CMK (cell line): Measurements from ENCODE around the gene CCDC51.
"Not testable (repeated sequence)": the region's sequence is repeated elsewhere in the genome, so short reads cannot be mapped to it uniquely, and the experiment has no call there.

ENCODE experiments used
- DNase-seq: peaks from one replicate; pipeline ENCODE4 v3.0.0-alpha.2; 2010; ENCODE audit warnings: low read depth

Gene CCDC51

DNA sequence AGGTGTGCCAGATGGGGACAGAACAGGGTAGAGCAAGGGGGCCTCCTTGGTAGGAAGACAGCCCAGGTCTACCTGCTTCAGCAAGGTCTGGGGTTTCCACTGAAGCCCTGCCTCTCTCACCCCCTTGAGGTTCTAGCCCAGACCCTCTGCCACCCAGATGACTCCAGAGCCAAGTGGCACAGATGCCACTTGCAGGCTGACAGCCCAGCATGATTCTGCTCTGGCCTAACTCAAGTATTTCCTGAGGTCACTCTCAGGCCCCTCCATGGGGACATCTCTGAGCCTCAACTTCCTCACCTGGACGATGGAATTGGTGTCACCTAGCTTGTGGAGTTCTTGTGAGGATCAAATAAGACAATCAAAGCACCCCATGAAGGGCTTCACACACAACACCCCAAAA is 33.9 kb downstream of the CCDC51 start:
- no peak for DNase-seq

DNA sequence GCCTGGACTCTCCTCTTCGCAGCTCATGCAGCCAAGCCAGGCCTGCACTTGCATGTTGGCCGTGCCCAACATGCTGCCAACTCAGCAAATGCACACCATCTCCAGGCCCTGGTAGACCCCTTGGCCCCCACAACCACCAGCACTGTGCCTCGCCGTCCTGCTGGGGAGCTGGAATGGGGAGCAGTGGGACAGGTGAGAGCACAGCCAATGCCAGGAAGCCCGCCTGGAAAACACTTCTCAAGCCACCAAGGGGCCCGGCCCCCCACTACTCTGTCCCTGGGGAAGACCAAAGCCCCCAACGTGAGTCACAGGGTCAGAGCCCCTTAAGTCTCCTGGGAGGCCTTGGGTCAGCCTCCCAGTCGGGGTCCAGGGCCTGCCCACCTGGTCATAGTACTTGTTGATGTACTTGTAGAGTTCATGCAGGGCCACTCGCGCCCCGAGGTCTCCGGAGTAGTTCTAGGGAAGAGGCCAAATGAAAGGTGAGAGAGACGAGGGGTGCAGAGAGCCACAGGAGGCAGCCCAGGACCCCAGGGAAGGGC is 34.5 kb downstream of the CCDC51 start:
- no peak for DNase-seq

DNA sequence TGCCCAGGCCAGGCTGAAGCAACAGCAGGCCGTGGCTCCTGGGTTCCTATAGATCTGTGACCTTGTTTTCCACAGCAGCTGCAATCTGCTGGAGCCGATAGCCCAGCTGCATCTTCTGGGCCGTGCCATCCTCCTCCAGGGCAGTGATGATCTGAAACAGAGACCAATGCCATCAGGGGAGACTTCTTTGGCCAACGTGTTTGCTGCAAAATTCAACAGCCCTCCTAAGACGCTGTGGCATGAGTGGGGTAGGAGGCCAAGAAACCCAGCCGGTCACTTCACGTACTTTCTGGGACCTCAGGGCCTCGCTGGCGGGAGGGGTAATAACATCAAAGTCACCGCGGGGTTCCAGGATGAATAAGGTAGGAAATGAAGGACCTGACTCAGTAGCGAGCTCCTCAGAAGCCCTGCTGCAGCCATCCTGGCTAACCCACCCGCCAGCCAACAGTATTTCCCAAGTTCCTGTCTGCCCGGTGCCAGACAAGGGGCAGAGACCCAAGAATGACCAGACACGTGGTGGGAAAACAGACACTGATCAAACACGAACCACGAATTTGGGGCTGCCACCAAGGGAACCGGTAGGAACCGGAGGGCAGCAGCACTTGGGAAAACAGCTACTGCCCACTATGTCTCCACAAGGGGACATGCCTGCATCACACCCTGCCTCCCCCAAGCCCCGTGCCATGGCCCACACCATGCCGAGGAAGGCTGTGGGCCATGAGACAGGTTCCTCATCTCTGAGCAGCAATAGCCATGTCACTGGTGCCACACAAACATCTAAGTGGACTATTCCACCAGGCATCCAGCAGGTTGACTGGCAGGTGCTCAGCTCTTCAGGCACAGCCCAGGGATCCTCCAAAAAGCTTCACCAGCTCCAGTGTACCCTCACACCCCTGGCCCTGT is 35.2 kb downstream of the CCDC51 start:
- no peak for DNase-seq

DNA sequence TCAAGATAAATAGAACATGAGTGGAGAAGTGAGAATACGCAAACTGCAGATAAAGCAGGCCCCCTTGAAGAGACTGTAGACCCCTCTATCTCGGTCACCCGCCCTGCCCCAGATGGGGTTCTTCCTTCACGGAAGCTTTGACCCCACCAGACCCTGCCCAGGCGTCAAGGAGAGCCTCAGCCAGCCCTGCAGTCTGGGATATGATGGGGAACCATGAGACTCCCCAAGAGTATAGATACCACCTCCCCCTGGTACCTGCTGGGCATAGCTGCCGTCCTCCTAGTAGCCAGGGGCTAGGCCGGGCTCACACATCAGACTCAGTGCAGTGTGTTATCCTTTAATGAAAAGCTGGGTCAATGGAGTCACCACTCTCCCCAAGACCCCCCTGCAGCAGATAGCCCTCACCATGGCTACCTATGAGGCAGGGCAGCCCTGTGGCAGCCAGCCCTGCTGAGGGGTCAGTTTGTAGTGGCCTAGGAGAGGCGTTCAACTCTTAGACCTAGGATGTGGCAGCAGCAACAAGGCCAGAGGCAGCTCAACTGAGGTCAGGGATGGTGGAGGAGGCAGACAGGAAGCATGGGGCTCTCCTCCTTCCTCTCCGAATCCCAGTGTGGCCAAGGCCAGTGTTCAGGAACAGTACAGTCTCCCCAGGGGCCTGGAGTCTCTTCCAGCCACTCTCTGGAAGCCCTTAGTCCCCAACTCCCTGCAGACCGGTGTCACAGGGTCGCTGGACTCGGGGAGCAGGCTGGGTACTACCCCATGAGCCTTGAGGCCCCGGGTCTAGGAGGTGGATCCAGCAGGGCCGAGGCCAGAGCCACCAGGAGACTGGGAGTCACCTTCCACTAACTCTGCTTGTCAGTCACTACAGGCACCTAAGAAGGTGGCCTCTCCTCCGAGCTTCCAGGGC is 36.1 kb downstream of the CCDC51 start:
- no peak for DNase-seq

DNA sequence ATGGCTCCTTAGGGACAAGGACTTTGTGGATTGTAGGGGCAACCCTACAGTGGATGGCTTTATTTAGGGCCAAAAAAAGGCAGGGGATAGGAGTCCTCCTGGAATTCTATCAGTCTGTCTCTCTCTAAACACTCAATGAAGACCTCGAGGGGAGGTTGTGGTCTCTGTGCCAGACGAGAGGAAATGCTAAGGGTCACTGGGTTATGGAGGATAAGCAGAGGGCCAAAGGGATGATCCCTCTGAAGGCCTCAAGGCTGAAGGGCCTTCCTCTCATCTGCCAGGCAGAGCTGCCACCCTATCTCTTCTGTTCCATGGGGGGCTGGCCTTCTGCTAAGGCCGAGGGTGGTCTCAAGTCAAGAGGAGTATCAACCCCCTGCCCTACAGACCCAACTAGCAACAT is 37.0 kb downstream of the CCDC51 start:
- no peak for DNase-seq

DNA sequence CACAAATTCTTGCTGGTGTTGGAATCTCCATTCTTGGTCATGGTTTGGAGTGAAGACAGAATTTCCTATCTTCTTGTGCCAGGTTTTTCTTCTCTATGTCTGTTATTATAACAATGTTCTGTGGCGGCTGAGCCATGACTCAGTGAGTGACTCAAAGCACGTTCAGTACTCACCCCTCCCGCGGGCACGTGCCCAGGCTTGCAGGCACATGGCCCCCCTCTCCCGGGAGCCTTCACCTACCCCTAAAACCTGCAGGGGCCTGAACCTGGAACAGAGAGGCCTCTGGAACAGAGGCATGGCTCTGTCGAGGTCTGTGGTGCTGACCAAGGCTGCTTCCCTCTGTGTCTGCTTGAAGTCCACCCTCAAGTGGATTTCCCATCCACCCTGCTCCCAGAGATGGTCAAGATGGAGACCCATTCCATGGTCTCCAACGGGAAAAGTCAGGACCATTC is 37.6 kb downstream of the CCDC51 start:
- DNase-seq: no peak

DNA sequence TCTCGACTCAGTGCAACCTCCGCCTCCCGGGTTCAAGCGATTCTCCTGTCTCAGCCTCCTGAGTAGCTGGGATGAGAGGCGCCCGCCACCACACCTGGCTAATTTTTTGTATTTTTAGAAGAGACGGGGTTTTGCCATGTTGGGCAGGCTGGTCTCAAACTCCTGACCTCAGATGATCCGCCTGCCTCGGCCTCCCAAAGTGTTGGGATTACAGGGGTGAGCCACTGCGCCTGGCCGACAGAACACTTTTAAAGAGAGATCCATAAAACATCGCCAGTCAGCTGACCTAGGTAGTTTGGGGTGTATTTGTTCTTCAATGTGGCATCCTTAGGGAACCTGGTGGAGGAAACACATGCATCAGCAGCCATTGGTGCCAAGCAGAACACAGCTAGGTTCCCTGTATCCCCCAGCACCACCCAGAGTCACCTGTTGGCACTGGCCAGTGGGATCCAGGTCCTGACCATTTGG is 38.5 kb downstream of the CCDC51 start:
- DNase-seq: not testable (repeated sequence)

DNA sequence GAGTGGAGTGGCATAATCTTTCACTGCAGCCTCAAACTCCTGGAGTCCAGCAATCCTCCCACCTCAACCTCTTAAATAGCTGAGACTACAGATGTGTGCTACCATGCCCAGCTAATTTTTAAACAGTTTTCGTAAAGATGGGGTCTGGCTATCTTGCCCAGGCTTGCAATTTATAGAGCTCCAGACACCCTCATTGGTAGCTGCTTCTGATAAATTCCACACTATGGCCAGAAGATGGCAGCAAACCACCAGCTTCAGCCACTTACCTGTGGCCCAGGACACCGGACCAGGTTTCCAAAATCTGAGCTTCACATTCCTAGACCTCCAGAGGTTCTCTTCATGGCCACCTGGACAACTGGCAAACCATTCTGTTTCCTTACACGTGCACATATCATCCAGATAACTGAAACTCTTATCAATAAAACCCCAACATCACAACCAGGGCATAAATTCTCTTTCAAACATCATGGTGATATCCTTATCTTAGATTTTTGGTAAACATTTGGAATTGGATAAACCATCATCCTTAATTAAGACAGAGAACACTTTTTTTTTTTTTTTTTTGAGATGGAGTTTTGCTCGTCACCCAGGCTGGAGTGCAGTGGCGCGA is 39.0 kb downstream of the CCDC51 start:
- DNase-seq: peak; percentile 25

DNA sequence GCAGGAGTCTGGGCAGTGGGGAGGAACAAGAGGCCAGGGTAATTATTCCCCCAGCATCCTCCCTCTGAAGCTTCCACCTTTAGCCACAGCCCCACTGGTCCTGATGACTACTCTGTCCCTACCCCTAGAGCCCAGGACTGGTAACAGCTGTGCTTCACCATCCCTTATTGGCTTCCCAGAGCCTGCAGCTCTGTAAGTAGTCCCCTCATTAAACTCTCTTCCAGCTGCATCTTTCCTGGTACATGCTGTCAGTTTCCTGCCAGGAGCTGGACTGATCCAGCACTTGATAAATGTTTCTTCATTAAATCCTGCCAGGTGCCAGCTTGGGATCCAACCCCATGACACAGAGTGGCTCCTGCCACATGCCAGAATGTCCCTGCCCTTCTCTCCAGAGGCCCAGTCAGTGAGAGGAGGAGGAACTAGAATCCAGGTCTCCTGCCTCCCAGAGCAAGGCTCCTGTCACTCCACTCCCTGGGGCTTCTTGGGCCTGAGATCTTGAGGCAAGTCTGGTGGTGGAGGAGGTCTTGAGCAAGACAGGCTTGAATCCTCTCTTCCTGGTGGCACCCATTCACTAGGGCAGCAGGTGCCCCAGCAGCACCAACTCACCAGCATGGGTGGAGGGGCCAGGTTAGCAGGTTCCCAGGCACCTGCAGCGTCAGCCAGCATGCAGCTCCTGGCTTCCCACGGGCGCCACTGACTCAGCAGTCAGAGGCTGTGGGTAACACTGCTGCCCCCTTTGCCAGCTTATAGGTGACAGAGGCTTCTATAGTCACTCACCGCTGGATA is 40.3 kb downstream of the CCDC51 start:
- no peak for DNase-seq

DNA sequence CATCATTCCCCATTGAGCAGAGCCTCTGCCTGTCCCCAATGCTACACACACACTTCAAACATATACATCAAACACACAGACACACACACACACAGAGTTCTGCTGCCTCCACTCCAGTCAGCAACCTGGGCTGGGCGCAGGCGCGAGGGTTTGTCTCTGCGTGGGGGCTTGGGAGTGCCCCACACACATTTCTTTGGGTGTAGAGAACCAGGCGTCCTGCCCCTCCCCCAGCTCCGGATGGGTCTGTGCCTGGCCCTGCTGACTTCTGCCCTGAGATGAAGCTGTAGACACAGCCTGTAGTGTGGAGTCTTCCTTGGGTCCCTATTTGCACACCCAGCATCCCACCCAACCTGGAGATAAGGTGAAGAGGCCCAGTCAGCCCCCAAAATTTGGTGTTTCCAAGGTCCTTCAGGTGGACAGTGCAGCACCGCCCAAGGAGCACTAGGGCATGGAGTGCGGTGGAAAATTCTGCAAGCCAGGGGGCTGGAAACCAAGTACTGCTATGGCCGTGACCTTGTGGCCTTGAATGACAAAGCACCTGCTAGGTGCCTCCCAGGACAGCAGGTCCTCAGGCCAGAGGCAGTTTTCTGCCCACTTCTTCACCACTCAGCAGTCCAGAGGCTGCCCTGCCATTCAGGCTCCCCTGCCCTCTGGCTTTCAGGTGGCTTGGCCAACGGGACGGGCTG is 41.1 kb downstream of the CCDC51 start:
- DNase-seq: no peak

DNA sequence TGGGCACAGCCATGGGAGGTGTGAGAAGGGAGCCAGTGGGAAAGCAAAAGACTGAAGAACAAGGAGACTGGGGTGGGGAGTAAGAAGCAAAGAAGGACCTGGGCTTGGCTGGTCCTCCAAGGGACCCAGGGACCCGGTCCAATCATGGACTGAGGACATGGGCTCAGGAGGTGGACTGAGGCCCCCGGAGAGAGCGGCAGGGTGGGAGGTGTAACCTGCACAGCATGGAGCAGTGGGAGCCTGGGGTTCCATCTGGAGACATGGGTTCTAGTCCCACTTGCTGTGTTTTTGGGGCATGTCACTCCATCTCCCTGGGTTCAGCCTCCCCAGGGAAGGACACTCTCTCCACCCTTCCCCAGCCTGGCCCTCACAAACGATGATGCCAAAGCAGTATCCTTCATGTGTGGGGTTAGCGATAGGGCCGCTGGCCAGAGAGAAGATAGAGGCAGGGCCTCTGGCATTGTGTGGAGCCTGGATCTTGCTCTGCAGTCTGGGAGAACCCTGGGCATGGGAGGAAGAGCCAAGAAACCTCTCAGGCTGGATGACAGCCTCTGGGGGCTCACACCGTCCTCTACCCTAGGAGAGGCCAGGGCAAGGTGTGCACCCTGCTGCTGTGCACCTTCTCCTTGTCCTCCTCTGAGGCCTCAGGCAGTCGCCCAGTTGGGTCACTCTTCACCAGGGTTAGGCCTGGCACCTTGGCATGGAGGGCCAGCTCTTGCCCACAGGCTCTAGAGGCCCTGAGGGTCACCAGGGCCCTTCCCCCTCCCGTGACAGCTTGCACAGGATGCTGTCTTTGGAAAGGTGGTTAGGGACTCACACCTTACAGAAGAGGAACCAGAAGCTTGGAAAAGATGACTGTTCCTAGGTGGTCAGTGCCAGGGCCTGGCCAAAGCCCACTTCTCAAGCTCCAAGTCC is 41.9 kb downstream of the CCDC51 start:
- DNase-seq: no peak

DNA sequence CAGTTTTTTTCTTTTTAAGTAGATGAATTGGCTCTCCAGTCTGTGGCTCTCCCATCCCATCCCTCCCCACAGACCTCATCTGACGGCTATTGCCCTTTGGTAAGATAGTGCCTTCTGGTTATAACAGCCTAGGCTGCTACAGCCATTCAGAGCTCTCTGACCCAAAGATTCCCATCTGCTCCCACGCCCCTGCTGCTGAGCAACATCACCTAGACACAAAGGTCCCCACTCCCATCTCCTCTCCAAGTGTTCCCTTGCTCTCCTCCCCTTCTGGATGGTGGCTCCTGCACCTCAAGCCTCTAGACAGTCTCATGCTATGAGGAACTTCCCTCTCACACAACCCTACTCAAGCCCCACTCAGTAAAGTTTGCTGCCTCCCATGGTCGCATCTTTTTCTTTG is 44.2 kb downstream of the CCDC51 start:
- no peak for DNase-seq

DNA sequence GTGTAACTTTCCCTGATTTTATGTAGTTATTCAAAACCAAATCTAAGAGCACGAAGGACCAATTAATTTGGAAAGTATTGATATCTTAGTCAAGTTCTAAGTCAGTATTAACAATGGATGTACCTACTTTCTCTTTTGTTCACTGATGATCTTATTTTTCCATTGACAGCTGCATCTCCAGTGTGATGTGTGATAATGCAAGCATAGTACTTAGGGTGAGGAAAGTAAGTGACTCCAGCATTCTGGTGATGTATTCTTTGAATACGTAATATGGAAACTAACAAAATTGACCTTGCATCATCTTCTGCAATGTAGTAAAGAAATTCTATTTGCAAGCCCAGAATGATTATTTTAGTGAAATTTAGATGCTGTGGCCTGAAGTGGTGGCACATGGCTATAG is 45.5 kb downstream of the CCDC51 start:
- no peak for DNase-seq

DNA sequence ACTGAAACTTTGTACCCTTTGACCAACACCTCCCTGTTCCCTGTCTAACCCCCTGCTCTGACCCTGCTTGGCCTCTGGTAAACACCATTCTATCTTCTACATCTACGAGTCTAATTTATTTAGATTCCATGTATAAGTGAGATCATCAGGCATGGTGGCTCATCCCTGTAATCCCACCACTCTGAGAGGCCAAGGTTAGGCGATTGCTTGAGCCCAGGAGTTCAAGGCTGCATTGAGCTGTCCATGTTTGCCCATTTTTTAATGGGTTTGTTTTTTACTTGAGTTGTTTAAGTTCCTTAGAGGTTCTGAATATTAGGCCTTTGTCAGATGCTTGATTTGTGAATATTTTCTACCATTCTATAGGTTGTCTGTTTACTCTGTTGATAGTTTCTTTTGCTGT is 51.0 kb downstream of the CCDC51 start:
- DNase-seq: no peak

DNA sequence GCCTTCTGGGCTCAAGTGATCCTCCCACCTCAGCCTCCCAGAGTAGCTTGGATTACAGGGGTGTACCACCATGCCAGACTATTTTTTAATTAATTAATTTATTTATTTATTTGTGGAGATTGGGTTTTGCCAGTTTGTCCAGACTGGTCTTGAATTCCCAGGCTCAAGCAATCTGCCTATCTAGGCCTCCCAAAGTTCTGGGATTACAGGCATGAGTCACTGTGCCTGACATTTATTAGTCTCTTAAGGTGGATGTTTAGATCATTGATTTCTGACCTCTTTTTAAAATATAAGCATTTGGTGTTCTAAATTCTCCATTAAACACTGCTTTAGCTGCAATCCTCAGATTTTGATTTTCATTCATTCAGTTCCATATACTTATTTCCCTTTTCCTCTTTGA is 52.3 kb downstream of the CCDC51 start:
- no peak for DNase-seq
